OCI-LY3 (cell line): ENCODE measurements around the gene REST.

Experiments used
- H2AFZ ChIP-seq: fragments of 200-600, 300-600 bp; shearing (Covaris generic); 2 replicates; pipeline ENCODE4 v1.6.0; 2014; ENCODE audit warnings: antibody characterized with exemption, low read depth, low read length
- H3K27ac ChIP-seq: fragments of 200-600, 300-600 bp; sonication (generic); 2 replicates; pipeline ENCODE4 v1.5.1; 2014; ENCODE audit warnings: mild to moderate bottlenecking, low read length, moderate library complexity, mixed read lengths
- H3K27me3 ChIP-seq: fragments of 200-600, 300-600 bp; sonication (generic); 2 replicates; pipeline ENCODE4 v1.6.1; 2014; ENCODE audit warnings: low read depth, low read length, mixed read lengths
- H3K36me3 ChIP-seq: fragments of 200-600, 300-600 bp; sonication (generic); replicated peaks from 2 replicates; pipeline ENCODE3; 2014; ENCODE audit warnings: low read depth, low read length, mixed read lengths
- H3K4me1 ChIP-seq: fragments of 300-600, 200-600 bp; sonication (generic); 2 replicates; pipeline ENCODE4 v1.6.1; 2014; ENCODE audit warnings: low read length, mixed read lengths
- H3K4me2 ChIP-seq: fragments of 200-600, 300-600 bp; sonication (generic); 2 replicates; pipeline ENCODE4 v1.6.1; 2014; ENCODE audit warnings: low read length, mixed read lengths
- H3K4me3 ChIP-seq: fragments of 300-600, 200-600 bp; sonication (generic); 2 replicates; pipeline ENCODE4 v1.5.1; 2014; ENCODE audit warnings: antibody characterized with exemption, mild to moderate bottlenecking, low read length, moderate library complexity
- H3K79me2 ChIP-seq: fragments of 300-600, 200-600 bp; shearing (Covaris generic); 2 replicates; pipeline ENCODE4 v1.6.1; 2014; ENCODE audit warnings: mild to moderate bottlenecking, low read length, mixed read lengths
- H3K9ac ChIP-seq: fragments of 300-600, 200-600 bp; shearing (Covaris generic); 2 replicates; pipeline ENCODE4 v1.6.0; 2014; ENCODE audit warnings: mild to moderate bottlenecking, low read length, moderate library complexity
- H3K9me3 ChIP-seq: fragments of 200-600, 300-600 bp; shearing (Covaris generic); 2 replicates; pipeline ENCODE4 v1.6.1; 2014; ENCODE audit warnings: low read length, mixed read lengths; ENCODE audit not compliant: insufficient read depth
- H4K20me1 ChIP-seq: fragments of 200-600, 300-600 bp; sonication (generic); 2 replicates; pipeline ENCODE4 v1.6.1; 2016; ENCODE audit warnings: low read length, mixed read lengths; ENCODE audit not compliant: insufficient read depth
- CTCF ChIP-seq: fragments of 200-600, 300-600 bp; sonication (generic); IDR thresholded peaks from 2 replicates; pipeline ENCODE4 v1.5.1; 2014; ENCODE audit warnings: antibody characterized with exemption, low read length, low read depth
- EZH2phosphoT487 ChIP-seq: fragments of 200-600 bp; shearing (Covaris generic); IDR thresholded peaks from 2 replicates; pipeline ENCODE4 v1.6.1; 2018; ENCODE audit warnings: antibody characterized with exemption, mixed run types, low read depth

The REST gene

GRCh38 chr4:56863441-56864139 lies 44.1 kb upstream of the REST start:
- H3K4me1 ChIP-seq = peaks cover 35% of the 10 kb centered on the region

DNA sequence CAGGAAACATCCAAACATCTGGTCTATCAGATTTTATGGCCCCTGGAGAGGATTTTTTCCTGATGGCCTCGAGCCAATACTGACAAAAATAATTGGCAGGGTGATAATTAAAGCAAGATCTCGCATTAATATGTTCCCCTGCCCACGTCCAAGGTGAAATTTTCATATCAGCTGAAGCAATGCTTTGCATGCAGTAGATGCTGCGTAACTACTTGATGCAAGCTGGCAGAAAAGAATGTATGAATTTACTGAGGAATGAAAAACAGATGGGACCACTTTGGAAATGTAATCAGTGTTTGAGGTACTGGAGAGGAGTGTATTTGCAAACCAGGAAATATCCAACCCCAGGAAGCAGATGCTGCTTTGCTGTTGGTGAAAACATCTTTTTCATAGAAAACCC lies 36.8 kb upstream of the REST start:
- H3K4me3 ChIP-seq = no peak overlapping the region
- no peak overlapping the region for H3K27ac ChIP-seq
- peaks cover 6% of the 10 kb centered on the region; the same call in 1 of the 2 replicates for H3K4me1 ChIP-seq
- no peak overlapping the region for H3K4me2 ChIP-seq
- H3K9ac ChIP-seq = no peak overlapping the region
- H4K20me1 ChIP-seq = no peaks in the 10 kb centered on the region
- TF ChIP-seq EZH2phosphoT487 = no peak
- TF ChIP-seq CTCF = no peak
- peaks cover 52% of the 10 kb centered on the region for H3K27me3 ChIP-seq
- no peaks in the 10 kb centered on the region for H3K9me3 ChIP-seq
- H2AFZ ChIP-seq = no peak overlapping the region
- no peaks in the 10 kb centered on the region for H3K79me2 ChIP-seq
- no peaks in the 10 kb centered on the region for H3K36me3 ChIP-seq

More at GRCh38 chr4:56863441-56864139, 44.1 kb upstream of the REST start:
- no peak overlapping the region for H3K9ac ChIP-seq
- TF ChIP-seq CTCF (no peak), EZH2phosphoT487 (no peak)
- H4K20me1 ChIP-seq = peaks cover 19% of the 10 kb centered on the region
- H3K4me2 ChIP-seq = peak overlapping the region; percentile 29; the same call in 1 of the 2 replicates
- H3K9me3 ChIP-seq = no peaks in the 10 kb centered on the region
- no peaks in the 10 kb centered on the region for H3K79me2 ChIP-seq
- H3K27me3 ChIP-seq = peaks cover 59% of the 10 kb centered on the region
- H3K4me3 ChIP-seq = no peak overlapping the region
- no peak overlapping the region for H2AFZ ChIP-seq
- H3K36me3 ChIP-seq = no peaks in the 10 kb centered on the region
- no peak overlapping the region for H3K27ac ChIP-seq

DNA sequence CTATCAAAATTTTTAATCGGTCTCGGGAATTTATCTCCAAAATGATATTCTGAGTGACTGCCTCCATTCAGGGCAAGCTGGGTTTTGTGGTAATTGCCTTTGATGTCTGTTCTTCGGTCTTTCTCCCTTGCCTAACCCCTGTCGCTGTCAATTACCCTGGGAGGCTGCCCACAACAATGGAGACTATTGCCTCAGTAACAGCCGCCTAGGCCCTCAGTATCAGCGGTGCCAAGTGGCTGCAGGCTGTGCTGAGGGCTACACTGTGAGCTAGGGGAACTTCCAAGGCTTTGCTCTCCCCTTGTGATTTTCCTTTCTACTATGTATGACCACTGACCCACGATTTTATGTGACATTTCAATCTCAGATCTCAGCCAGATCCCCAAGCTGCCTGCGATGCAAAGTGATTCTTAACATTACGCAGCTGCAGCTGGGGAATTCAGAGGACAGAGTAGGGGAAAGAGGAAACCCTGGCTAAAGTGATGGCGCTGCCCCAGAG lies 36.3 kb upstream of the REST start:
- H3K79me2 ChIP-seq = no peaks in the 10 kb centered on the region
- H2AFZ ChIP-seq = no peak overlapping the region
- no peaks in the 10 kb centered on the region for H4K20me1 ChIP-seq
- H3K4me1 ChIP-seq = peaks cover 6% of the 10 kb centered on the region; the same call in 1 of the 2 replicates
- no peak overlapping the region for H3K4me2 ChIP-seq
- H3K9ac ChIP-seq = no peak overlapping the region
- no peak overlapping the region for H3K27ac ChIP-seq
- H3K4me3 ChIP-seq = no peak overlapping the region
- H3K27me3 ChIP-seq = peaks cover 49% of the 10 kb centered on the region
- no peaks in the 10 kb centered on the region for H3K9me3 ChIP-seq
- TF ChIP-seq CTCF (no peak), EZH2phosphoT487 (no peak)
- no peaks in the 10 kb centered on the region for H3K36me3 ChIP-seq

DNA sequence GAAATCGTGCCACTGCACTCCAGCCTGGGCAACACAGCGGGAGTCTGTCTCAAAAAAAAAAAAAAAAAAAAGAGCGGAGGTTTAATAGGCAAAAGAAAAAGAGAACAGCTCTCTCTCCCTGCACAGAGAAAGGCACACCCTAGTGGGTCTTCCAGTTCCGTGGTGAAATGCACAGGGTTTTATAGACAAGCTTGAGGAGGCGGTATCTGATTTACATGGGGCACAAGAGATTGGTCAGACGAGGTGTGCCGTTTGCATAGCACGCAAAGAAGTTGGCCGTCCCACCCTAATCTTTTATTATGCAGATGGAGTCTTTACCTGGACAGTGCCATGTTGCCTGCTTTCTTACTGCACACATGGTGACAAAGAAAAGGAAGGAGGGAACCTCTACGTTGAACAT lies 33.5 kb upstream of the REST start:
- Histone ChIP-seq H4K20me1 (no peaks in the 10 kb centered on the region), H3K4me2 (no peak overlapping the region), H3K27ac (no peak overlapping the region), H3K4me3 (no peak overlapping the region), H3K36me3 (no peaks in the 10 kb centered on the region), H3K27me3 (peaks cover 40% of the 10 kb centered on the region), H3K4me1 (peaks cover 6% of the 10 kb centered on the region; the same call in 1 of the 2 replicates), H3K9me3 (no peaks in the 10 kb centered on the region), H2AFZ (no peak overlapping the region), H3K79me2 (no peaks in the 10 kb centered on the region), H3K9ac (no peak overlapping the region)
- TF ChIP-seq CTCF = no peak
